Stimulated activated CD8-positive, alpha-beta memory T cell treated with anti-CD3 and anti-CD28 coated beads, Interleukin-2, amount 100 ng/mL, for 48 hours (primary cell): ENCODE data around the gene TXNRD2.
A peak's percentile ranks its signal among the peaks of the same experiment; 100 is the strongest.

Experiments
- DNase-seq, 2 donors: peaks; one replicate each; pipeline ENCODE4 v3.0.0-alpha.2; 2020; ENCODE audit warnings: low read depth in 2 of 2

Gene TXNRD2

DNA sequence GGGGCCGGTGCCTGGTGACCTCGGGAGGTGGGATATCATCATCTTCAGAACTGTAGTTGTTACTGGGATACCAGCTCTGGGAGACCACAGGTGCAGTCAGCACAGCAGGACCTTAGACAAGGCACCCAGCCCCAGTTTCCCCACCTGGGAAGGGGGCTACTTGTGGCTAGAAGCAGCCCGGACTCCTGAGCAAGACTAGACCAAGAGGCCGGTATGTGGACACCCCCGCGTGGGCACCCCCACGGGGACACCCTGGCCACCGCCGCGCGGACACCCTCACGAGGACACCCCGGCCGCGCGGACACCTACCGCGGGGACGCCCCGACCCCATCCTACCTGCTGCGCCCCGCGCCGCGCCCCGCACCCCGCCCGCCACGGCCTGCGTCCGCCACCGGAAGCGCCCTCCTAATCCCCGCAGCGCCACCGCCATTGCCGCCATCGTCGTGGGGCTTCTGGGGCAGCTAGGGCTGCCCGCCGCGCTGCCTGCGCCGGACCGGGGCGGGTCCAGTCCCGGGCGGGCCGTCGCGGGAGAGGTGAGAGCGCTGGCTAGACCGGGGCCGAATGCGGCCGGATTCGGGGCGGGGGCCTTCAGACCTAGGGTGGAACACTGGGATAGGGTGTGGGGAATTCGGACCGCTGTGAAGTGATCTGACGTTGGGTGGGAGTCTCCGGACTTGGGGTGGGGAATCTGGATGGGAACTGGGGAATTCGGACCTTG is at the start of gene TXNRD2, which contains the start of gene COMT:
TXNRD2 (minus strand) TSS at position 454 of the 718 bp plus-strand sequence; CDS start at position 439, 15 bp downstream.
COMT (plus strand) TSS at position 408 of the 718 bp plus-strand sequence. CDS start 20,755 bp downstream, outside the sequence.
- DNase-seq, result peak; percentile 59 to 65

DNA sequence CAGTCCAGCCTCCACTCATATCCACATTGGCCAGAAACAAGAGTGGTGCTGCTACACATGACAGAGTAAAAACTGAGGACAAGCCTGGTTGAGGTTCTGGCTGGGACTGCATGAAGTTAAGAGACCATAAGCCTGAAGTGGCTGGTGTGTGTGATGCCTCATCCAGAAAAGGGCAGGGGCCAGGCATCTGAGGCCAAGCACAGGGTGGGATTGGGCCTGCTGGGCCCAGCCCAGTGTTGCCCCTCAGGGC is 49.7 kb upstream of the TXNRD2 start:
- no peak for DNase-seq

DNA sequence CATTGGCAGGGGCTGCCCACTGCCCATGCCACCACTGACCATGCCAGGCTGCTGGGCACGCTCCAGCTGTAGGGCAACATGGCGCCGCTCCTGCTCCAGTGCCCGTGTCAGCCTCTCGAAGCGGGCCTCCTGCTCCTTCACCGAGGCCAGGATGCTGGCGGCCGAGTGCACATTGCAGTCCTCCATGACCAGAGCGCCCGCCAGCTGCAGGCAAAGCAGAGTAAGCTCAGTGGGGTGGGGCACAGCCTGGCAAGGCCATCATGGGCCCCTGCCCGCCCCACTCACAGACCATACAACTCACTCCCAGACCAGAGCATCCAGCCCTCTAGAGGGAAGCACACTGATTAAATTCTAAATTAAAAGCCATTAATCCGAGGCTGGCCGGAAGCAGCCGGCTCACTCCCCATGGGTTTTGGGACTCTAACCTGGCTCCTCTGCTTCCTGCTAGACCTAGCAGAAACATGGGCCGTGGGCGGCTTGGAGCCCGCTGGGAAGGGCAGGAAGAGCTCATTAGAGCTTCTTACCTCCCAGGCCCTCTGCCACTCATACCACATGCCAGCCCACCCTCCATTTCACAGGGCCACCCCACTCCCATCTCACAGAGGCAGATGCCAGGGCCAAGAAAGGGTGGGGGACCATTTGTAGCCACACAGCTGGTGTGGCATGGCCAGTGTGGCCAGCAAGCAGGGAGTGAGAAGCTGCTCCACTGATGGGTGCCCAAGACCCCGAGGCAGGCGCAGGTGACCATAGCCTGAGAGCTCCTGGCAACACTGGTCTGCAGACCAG is 49.2 kb upstream of the TXNRD2 start:
- DNase-seq, result no peak

- DNase-seq, result no peak
These were observed 48.6 kb upstream of the TXNRD2 start for GRCh38 chr22:19990188-19990587.

DNA sequence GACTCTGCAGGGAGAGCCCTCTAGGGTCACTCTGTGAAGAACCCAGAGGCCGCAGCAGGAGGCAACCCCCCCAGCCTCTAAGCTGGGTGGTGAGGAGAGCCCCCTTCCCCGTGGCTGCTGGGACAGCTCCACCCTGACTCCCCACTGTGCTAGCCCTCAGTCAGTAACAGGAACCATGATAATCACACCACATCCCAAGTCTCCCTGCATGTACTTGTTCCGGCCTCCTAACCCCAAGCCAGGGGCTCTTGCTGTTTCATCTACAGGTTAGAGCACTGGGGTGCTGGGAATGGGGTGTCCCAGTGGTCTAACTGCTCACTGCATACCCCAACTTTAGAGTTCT is 48.1 kb upstream of the TXNRD2 start:
- DNase-seq, result no peak

- DNase-seq, result no peak
These were observed 47.5 kb upstream of the TXNRD2 start for GRCh38 chr22:19988965-19989724.

- no peak for DNase-seq
These were observed 46.8 kb upstream of the TXNRD2 start for GRCh38 chr22:19988331-19988808.

GRCh38 chr22:19987394-19988306 is 46.0 kb upstream of the TXNRD2 start:
- DNase-seq, result no peak

- peak; percentile 48 to 65 for DNase-seq
These were observed 45.1 kb upstream of the TXNRD2 start for GRCh38 chr22:19986410-19987341.

DNA sequence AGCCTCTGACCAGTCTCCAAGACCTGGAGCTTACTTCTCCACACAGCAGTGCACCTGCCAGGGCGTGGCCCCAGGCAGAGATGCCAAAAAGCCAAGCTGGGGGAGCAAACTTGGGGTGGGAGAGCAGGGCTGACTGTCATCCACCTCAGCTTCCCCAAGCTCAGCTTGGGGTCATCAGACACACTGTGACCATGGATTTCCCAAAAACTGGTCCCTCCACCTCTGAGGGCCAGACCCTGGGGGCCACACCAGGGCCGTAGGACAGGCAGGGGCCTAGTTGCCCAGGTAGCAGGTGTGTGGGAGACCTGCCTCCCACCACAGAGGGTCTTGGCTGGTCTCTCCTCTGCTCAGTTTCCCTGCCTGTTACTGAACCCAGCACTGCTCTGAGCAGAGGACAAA is 44.4 kb upstream of the TXNRD2 start:
- DNase-seq, result no peak

- no peak for DNase-seq
These were observed 43.5 kb upstream of the TXNRD2 start for GRCh38 chr22:19984851-19985811.

DNA sequence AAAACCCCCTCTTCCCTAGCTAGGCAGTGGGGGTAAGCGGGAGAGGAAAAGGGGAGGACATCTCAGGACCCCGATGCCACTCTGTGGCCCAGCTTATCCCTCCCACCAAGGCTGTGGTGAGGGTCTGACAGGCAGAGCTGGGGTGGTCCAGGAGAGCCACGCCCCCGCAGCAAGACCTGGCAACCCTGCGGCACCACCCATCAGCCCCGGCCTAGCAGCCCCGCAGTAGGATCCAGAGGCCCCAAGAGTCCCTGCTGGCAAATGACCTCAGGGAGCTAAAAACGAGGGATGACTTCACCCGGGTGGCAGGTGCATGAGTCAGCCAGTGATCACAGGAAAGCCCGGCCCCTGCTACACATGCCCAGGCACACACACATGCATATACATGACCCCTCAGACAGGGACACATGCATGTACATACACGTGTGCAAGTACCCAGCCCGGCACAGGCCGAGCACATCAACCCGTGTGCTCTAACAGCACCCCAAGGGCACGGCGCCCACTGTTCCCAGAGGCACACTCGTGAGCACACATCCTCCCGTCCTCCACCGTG is 42.7 kb upstream of the TXNRD2 start:
- DNase-seq, result no peak

DNA sequence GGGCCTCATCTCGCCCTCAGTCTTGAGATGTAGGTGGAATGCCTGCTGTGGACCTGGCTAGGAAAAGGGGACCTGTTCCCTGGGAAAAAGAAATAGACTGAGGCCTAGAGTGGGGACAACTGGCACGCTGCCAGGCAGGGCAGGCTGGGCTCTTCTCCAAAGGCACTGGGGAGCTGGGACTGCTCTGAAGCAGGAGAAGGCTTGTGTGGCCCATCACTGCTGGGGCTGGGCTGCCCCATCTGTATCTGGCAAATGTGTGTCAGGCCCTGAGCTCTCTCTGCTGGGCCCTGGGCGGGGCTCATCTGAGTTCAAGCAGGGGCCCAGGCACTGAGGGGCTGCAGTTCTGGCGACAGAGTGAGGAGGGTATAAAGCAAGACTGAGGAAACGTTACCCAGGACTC is 42.1 kb upstream of the TXNRD2 start:
- DNase-seq, result no peak

GRCh38 chr22:19982991-19983578 is 41.5 kb upstream of the TXNRD2 start:
- DNase-seq, result no peak

DNA sequence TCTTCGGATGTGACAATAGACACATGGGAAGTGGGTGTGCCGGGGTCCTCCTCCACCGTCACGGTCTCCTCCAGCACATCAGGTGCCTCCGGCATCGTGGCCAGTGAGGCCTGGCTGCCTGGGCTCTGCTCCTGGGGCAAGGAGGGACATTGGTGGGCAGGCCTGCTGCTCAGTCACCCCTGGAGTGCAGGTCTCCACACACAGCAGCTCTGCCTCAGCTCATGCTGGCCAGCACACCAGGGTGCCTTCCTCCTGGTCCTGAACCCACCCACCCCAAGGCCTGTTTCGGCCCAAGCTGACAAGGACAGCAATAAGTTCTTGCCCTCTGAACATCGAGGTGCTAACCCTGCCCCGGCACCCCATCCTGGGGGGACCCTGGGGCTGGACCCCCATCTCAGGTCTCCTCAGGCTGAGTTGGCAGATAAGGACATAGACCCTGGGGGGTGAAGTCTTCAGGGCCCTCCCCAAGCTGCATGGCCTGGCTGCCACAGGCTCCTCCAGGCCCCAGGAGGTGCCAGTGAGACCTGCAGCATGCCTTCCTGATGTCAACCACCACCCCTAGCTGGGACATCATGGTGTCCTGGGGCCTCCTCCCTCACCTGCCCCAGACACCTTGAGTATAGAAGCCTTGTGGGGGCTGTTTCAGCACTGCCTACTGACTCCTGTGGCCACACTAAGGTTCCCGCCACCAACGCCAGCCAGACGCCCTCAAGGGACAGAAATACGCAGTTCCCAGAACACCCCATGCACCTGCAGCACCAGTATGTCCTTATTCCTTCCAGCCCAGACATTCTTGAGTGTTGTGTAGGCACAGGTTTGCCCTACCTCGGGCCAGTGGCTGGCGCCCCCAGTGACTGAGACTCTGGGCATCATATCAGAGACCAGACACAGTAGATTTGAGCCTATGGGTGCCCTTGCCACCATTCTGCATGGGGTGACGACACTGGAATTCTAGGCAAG is 40.6 kb upstream of the TXNRD2 start:
- no peak for DNase-seq

DNA sequence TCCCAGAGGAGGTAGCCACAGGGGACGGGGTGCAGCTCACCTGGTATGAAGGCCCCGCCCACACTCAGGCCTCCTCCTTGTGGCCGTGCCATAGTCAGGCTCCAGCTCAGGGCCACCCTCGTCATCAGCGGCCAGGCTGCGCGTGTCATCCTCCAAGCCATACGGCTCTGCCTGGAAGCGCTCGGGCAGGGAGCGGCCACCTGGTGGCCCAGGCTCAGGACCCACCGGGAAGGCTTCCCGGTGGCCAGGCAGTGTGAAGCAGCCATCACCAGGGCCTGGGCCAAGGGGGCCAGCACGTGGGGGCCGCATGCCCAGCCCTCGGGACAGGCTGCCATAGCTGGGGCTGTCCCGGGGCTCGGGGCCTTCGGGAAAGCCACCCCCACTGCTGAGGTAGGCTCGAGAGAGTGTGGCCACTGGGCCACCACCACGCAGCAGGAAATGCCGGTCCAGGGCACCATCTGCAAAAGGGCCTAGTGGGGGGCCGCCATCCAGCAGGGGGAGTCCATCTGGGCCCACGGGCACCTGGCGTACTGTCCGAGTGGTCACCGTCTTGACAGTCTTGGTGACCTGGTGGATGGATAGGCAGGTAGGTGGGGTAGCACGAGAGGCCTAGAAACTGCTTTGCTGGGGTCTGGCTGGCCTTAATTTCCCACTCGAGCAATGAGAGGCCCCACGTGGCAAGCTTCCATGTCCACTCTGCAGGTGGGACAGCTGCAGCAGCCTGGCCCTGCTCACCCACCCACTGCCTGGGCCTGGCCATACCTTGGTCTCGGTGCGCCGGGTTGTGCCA is 39.7 kb upstream of the TXNRD2 start:
- no peak for DNase-seq

- DNase-seq, result no peak
These were observed 39.1 kb upstream of the TXNRD2 start for GRCh38 chr22:19980766-19981165.
